Kidney glomerular epithelial cell (primary cell): ENCODE data around the gene KIF19.
A peak's percentile ranks its signal among the peaks of the same experiment; 100 is the strongest.

Source experiments
- DNase-seq: peaks from one replicate; lab custom pipeline; 2025; lab: John Stamatoyannopoulos, UW

Gene KIF19

GRCh38 chr17:74362810-74363498 lies 36.9 kb downstream of the KIF19 start:
- DNase-seq: no peak

GRCh38 chr17:74367206-74367605 lies 41.2 kb downstream of the KIF19 start, which contains the start of gene GPR142:
GPR142 (plus strand) TSS chr17:74367506; CDS start chr17:74369541, 2,035 bp downstream.
- DNase-seq: no peak

- DNase-seq: peak; percentile 29
These were observed 42.5 kb downstream of the KIF19 start for GRCh38 chr17:74368341-74369081.

- no peak for DNase-seq
These were observed 43.2 kb downstream of the KIF19 start for GRCh38 chr17:74369221-74369620.

GRCh38 chr17:74369665-74370490 lies 43.9 kb downstream of the KIF19 start:
- DNase-seq: no peak

- DNase-seq: no peak
These were observed 45.7 kb downstream of the KIF19 start for GRCh38 chr17:74371653-74372147.

- no peak for DNase-seq
These were observed 46.4 kb downstream of the KIF19 start for GRCh38 chr17:74372426-74372825.

- no peak for DNase-seq
These were observed 48.0 kb downstream of the KIF19 start for GRCh38 chr17:74373838-74374606.

- DNase-seq: no peak
These were observed 48.8 kb downstream of the KIF19 start for GRCh38 chr17:74374858-74375257.

- DNase-seq: peak; percentile 80
These were observed 53.6 kb downstream of the KIF19 start for GRCh38 chr17:74379495-74380085.

- no peak for DNase-seq
These were observed 54.3 kb downstream of the KIF19 start for GRCh38 chr17:74380086-74380958.

GRCh38 chr17:74380959-74381808 lies 55.2 kb downstream of the KIF19 start:
- DNase-seq: no peak

GRCh38 chr17:74383141-74383540 lies 57.1 kb downstream of the KIF19 start:
- DNase-seq: no peak

GRCh38 chr17:74385201-74385600 lies 59.2 kb downstream of the KIF19 start:
- no peak for DNase-seq

- DNase-seq: no peak
These were observed 60.4 kb downstream of the KIF19 start for GRCh38 chr17:74386386-74386785.

GRCh38 chr17:74387365-74388218 lies 61.6 kb downstream of the KIF19 start:
- DNase-seq: no peak

- DNase-seq: no peak
These were observed 63.2 kb downstream of the KIF19 start for GRCh38 chr17:74389084-74389753.
